Vagina (tissue), 2 donors: ENCODE results near the gene GAS7. TPM values are rescaled to one million over a fixed set of nuclear protein-coding genes. Genes with fewer than 3 reads are reported as not detected.
"Not testable (repeated sequence)": the region's sequence is repeated elsewhere in the genome, so short reads cannot be mapped to it uniquely, and the experiment has no call there.

Experiments
- DNase-seq, 2 donors: peaks; one replicate each; pipeline ENCODE4 v3.0.0-alpha.2; 2017; ENCODE audit errors: extremely low spot score in 2 of 2
- H3K27ac ChIP-seq: fragments of 200-600 bp; sonication (generic); one replicate; pipeline ENCODE4 v1.5.1; 2019
- H3K27me3 ChIP-seq: fragments of 200-600 bp; sonication (generic); one replicate; pipeline ENCODE4 v1.5.1; 2019
- H3K36me3 ChIP-seq, 2 donors: fragments of 200-600 bp; sonication (generic); one replicate each; pipeline ENCODE4 v1.5.1; 2017 to 2019
- H3K4me1 ChIP-seq: fragments of 200-600 bp; sonication (generic); one replicate; pipeline ENCODE4 v1.5.1; 2019
- H3K4me3 ChIP-seq, 2 donors: fragments of 200-600 bp; sonication (generic); 1 replicate in 1 of 2; 2 replicates in 1 of 2; pipeline ENCODE4 v1.5.1; 2016 to 2019
- H3K9me3 ChIP-seq: fragments of 200-600 bp; sonication (generic); one replicate; pipeline ENCODE4 v1.5.1; 2019
- CTCF ChIP-seq, 3 experiments: fragments of 450-650 bp in 2 of 3; fragments of 200-600 bp in 1 of 3; sonication (generic) in 1 of 3; IDR thresholded peaks; one replicate each; pipeline ENCODE4 v1.5.1; 2017 to 2019; ENCODE audit warnings: antibody characterized with exemption in 3 of 3, mild to moderate bottlenecking in 2 of 3, moderate library complexity in 2 of 3
- POLR2A ChIP-seq, 2 donors: fragments of 450-650 bp; IDR thresholded peaks; one replicate each; pipeline ENCODE4 v1.6.1; 2017; ENCODE audit warnings: antibody characterized with exemption in 2 of 2, mild to moderate bottlenecking in 2 of 2, moderate library complexity in 2 of 2
- POLR2AphosphoS5 ChIP-seq, 2 donors: sonication (generic); formaldehyde crosslinking; IDR thresholded peaks; one replicate each; pipeline ENCODE4 v1.9.0; 2017; ENCODE audit warnings: antibody characterized with exemption in 2 of 2, mild to moderate bottlenecking in 2 of 2, low read depth in 1 of 2; ENCODE audit not compliant: insufficient read depth in 1 of 2
- intact Hi-C: fragments of 100-400 bp; cut with DNase I; formaldehyde crosslinking; loops from one replicate; pipeline ENCODE4 v1.15.1; 2023
- total RNA-seq: library from RNA; depleted of rRNA; stranded (reverse); fragments of >200 nt; gene quantifications from one replicate; pipeline ENCODE4 v1.2.3, GENCODE V29; 2016

GAS7 gene
- total RNA-seq, 1 donor from 2014 or later: 47.1 TPM

GRCh38 chr17:10021272-10021984, 177.0 kb downstream of the GAS7 start:
- Histone ChIP-seq H3K9me3 (no peaks in the 10 kb centered on the region), H3K27me3 (no peaks in the 10 kb centered on the region), H3K36me3 (no peaks in the 10 kb centered on the region), H3K4me1 (peaks cover 28% of the 10 kb centered on the region), H3K27ac (no peak overlapping the region), H3K4me3 (no peak overlapping the region)
- TF ChIP-seq CTCF (IDR thresholded peaks at IDR 0.05): no peak
- no peak for TF ChIP-seq POLR2A (IDR thresholded peaks at IDR 0.05)
- no peak for TF ChIP-seq POLR2AphosphoS5 (IDR thresholded peaks at IDR 0.05; ENCODE audit: insufficient read depth in 1 of 2, low read depth in 1 of 2)
- DNase-seq: no peak
- intact Hi-C loops: no loop called here

- no peaks in the 10 kb centered on the region for H3K9me3 ChIP-seq
- DNase-seq: no peak
- no peak overlapping the region for H3K4me3 ChIP-seq
- H3K36me3 ChIP-seq: no peaks in the 10 kb centered on the region
- H3K4me1 ChIP-seq: peaks cover 23% of the 10 kb centered on the region
- intact Hi-C loops: no loop called here
- H3K27me3 ChIP-seq: no peaks in the 10 kb centered on the region
- TF ChIP-seq POLR2AphosphoS5 (IDR thresholded peaks at IDR 0.05; ENCODE audit: insufficient read depth in 1 of 2, low read depth in 1 of 2) (no peak), POLR2A (IDR thresholded peaks at IDR 0.05) (no peak), CTCF (IDR thresholded peaks at IDR 0.05) (no peak)
- H3K27ac ChIP-seq: no peak overlapping the region
These were observed 178.4 kb downstream of the GAS7 start for GRCh38 chr17:10019941-10020451.

- DNase-seq: no peak
- Histone ChIP-seq H3K4me3 (no peak overlapping the region), H3K4me1 (peaks cover 23% of the 10 kb centered on the region), H3K36me3 (no peaks in the 10 kb centered on the region), H3K9me3 (no peaks in the 10 kb centered on the region), H3K27me3 (no peaks in the 10 kb centered on the region), H3K27ac (no peak overlapping the region)
- intact Hi-C loops: no loop called here
- TF ChIP-seq CTCF (IDR thresholded peaks at IDR 0.05) (no peak), POLR2A (IDR thresholded peaks at IDR 0.05) (no peak), POLR2AphosphoS5 (IDR thresholded peaks at IDR 0.05; ENCODE audit: insufficient read depth in 1 of 2, low read depth in 1 of 2) (no peak)
These were observed 179.9 kb downstream of the GAS7 start for GRCh38 chr17:10018461-10018891.

- H3K9me3 ChIP-seq, intact Hi-C loops: not testable (repeated sequence)
- peaks cover 23% of the 10 kb centered on the region for H3K4me1 ChIP-seq
These were observed 181.3 kb downstream of the GAS7 start for GRCh38 chr17:10016958-10017570.

GRCh38 chr17:10013365-10014112, 184.9 kb downstream of the GAS7 start:
- TF ChIP-seq CTCF (IDR thresholded peaks at IDR 0.05) (no peak), POLR2AphosphoS5 (IDR thresholded peaks at IDR 0.05; ENCODE audit: insufficient read depth in 1 of 2, low read depth in 1 of 2) (no peak), POLR2A (IDR thresholded peaks at IDR 0.05) (no peak)
- no peaks in the 10 kb centered on the region for H3K9me3 ChIP-seq
- intact Hi-C loops: no loop called here
- H3K4me1 ChIP-seq: peaks cover 7% of the 10 kb centered on the region
- no peak for DNase-seq
- H3K4me3 ChIP-seq: no peak overlapping the region
- no peaks in the 10 kb centered on the region for H3K36me3 ChIP-seq
- no peak overlapping the region for H3K27ac ChIP-seq
- H3K27me3 ChIP-seq: no peaks in the 10 kb centered on the region

More at GRCh38 chr17:10016958-10017570, 181.3 kb downstream of the GAS7 start:
- not testable (repeated sequence) for H3K27ac ChIP-seq, H3K36me3 ChIP-seq, DNase-seq, H3K27me3 ChIP-seq, H3K4me3 ChIP-seq
